ENCODE measurements around the gene TTYH2.

DNA sequence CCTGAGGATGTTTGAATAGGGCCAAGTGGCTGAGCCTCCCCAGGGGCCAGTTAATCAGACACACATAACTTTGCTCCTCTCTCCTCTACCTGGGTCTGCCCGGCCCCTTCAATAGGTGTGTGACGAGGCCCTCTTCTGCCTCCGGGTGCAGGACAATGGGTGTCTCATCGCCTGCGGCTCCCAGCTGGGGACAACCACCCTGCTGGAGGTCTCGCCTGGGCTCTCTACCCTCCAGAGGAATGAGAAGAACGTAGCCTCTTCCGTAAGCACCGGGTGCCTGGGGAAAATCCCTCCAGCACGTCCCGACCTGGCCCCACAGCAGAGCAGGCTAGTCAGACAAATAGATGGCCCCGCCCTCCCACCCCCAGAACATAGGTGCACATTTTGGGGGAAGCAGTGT is 96.5 kb downstream of the TTYH2 start:
- TF ChIP-seq, protein P1, sequence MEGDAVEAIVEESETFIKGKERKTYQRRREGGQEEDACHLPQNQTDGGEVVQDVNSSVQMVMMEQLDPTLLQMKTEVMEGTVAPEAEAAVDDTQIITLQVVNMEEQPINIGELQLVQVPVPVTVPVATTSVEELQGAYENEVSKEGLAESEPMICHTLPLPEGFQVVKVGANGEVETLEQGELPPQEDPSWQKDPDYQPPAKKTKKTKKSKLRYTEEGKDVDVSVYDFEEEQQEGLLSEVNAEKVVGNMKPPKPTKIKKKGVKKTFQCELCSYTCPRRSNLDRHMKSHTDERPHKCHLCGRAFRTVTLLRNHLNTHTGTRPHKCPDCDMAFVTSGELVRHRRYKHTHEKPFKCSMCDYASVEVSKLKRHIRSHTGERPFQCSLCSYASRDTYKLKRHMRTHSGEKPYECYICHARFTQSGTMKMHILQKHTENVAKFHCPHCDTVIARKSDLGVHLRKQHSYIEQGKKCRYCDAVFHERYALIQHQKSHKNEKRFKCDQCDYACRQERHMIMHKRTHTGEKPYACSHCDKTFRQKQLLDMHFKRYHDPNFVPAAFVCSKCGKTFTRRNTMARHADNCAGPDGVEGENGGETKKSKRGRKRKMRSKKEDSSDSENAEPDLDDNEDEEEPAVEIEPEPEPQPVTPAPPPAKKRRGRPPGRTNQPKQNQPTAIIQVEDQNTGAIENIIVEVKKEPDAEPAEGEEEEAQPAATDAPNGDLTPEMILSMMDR (IDR thresholded peaks at IDR 0.05): no peak
- TF ChIP-seq POLR2AphosphoS5 (IDR thresholded peaks at IDR 0.05; ENCODE audit: insufficient read depth in 1 of 2, low read depth in 1 of 2) (no peak), POLR2A (IDR thresholded peaks at IDR 0.05) (no peak)

Measured in vagina (tissue), 2 donors.